HG03378 (cell line): ENCODE measurements around the gene EPB41L3.

Source experiments
- ATAC-seq: cut with Tn5 transposase; IDR thresholded peaks from one replicate; pipeline ENCODE4 v1.9.1; 2021; ENCODE audit warnings: mild to moderate bottlenecking, moderate library complexity; ENCODE audit not compliant: unreplicated experiment

EPB41L3 gene

DNA sequence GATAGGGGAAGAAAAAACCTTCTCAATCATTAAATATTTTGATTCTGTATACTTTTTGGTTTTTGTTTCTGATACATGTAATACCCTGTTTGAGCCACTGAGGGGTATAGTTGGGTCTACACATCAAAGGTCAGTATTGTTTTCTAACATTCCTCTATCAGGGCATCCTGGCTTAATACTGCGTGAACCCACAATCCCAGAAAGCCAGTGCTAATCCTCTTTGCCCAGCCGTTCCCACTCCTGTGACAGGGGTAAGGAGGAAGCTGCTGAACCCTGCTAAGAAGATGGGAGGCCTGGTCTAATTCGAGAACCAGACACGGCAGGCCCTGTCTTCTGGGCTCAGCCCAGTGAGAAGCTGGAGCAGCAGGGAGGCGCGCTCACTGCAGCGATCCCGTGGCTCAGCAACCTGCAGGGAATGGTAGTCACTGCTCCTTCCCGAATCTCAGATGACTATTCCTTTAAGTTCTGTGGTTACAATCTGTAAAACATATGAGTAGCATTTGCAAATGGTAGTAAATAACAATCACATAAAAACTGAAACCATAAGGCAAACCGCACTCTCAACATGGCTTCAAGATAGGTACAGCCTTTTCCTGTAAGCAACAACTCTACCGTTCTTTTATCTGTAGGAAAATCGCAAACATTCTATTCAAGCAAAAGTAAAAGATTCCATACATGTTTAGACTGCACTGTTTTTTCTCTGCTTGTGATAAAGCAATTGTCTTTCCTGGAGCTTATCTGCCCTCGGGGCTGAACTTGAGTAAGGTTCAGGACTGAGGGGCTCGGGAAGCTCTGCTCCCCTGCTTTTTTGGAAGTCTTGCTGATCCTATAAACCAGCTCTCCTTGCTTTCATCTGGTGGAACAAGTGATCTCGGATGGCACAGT, 87.0 kb downstream of the EPB41L3 start:
- peak; percentile 80 for ATAC-seq

DNA sequence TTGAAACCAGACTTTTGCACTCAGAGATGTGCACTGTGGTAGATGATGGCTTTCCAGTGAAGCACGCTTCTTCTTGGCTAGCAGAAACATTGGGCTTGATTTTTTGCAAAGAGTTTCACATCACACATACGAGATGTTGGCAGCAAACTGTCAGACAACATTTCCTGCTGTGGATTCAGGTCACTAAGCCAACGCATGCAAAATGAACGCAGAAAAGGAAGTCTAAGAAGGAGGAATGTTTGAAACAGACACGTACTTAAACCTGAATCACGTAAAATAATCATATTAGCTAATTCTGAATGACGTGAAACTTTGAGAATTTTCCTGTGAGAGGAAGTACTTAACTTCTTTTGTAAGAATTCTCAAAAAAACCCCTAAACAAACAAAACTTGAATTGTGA, 88.1 kb downstream of the EPB41L3 start:
- ATAC-seq = no peak

DNA sequence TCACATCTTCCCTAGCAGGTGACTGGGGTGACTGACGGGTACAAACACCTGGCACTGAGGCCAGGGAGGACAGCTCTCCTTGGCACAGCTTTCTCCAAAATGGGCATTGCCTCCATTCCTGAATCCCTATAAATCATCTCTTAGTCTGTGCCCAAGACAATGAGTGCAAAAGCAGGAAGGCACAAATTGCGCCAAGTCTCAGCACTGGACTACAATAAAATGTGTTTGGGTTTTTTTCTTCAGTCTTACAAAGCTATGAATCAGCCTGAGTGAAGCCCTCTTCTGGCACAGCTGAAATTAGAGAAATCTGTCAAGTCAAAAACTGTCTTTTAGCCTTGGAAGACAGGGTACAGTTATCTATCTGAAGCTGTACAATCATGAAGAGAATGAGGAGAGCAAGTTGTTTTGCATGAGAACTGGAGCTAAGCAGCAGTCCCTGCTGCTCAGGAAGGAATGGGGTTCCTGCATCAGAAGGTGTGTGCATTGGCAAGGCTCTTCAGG, 90.8 kb downstream of the EPB41L3 start:
- no peak for ATAC-seq

DNA sequence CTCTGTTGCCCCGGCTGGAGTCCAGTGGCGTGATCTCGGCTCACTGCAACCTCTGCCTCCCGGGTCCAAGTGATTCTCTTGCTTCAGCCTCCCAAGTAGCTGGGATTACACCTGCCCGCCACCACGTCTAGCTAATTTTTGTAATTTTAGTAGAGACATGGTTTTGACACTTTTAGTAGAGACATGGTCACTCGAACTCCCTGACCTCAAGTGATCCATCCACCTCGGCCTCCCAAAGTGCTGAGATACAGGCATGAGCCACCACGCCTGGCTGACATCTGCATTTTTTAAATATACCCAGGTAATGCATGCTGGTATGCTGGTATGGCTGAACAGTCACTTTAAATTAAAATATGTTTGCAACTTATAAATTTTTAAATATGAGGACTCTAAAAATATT, 91.9 kb downstream of the EPB41L3 start:
- no peak for ATAC-seq

DNA sequence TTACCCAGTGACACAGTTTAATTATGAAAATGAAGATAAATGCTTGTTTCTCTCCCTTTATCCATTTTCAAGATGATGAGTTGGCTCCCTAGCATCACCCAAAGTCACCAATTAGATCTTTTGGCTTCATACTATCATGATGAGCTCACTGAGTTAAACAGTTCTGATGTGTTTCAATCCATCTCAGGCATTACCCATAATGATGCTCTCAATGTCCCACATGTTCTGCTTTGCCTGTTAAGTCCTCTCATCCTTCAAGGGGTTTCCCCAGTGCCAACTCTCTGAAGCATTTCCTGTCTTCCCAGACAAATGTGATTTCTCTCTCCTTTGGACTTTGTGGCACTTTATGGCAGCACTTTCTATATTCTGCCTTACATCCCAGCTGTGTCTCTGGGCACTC, 92.6 kb downstream of the EPB41L3 start:
- ATAC-seq = no peak

DNA sequence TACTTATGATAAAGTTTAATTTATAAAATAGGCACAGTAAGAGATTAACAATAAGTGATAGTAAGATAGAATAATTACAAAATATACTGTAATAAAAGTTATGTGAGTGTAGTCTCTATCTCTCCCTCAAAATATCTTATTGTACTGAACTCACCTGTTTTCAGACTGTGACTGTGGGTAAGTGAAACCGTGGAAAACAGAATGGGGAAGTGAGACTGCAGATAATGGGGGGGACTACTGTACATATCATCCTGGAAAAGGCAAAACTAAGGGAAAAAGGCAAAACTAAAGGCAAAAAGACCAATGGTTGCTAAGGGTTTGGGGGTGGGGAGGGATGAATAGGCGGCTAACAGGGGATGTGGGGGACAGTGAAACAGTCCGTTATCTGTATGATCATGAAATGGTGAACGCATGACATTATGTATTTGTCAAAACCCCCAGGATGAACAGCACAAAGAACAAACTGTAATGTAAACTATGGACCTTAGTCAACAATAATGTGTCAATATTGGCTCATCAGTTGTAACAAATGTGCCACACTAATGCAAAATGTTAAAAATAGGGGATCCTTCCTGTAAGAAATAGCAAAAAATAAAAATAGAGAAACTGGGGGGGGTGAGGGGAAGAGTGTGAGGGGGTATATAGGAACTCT, 93.8 kb downstream of the EPB41L3 start:
- no peak for ATAC-seq

DNA sequence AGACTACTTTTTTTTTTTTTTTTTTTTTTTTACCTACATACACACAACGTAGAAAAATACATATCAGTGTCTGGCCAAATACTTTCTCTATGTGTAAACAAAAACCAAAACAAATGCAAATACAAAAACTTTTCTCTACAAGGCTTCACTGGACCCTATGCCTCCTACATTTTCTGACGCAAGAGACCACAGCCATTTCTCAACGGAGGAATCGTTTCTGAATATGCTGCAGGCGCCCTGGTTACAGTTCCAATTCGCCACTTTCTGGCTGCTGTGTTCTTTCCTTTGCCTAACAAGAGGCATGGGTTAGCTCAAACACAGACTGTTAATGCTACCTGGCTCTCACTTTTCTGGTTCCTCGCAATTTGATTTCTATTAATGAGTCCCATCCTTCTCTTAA, 96.4 kb downstream of the EPB41L3 start:
- no peak for ATAC-seq

DNA sequence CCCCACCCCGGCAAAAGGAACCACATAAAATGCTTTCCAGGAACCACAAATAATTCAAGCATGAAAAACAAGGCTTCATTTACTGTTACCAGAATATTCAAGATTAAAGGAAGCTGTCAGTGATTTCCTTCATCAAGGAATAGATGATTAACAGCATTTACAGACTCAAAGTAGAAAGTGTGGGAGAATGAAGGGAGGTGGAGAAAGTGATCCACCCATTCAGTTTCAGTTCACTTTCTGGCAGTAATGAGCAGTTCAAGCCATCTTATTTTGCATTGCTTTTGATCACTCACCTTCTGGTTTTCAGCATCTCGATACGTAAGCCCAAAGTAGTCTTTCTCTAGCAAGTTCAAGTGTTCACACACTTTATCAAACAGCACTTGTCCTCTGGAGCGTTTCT, 99.0 kb downstream of the EPB41L3 start:
- peak; percentile 79 for ATAC-seq

DNA sequence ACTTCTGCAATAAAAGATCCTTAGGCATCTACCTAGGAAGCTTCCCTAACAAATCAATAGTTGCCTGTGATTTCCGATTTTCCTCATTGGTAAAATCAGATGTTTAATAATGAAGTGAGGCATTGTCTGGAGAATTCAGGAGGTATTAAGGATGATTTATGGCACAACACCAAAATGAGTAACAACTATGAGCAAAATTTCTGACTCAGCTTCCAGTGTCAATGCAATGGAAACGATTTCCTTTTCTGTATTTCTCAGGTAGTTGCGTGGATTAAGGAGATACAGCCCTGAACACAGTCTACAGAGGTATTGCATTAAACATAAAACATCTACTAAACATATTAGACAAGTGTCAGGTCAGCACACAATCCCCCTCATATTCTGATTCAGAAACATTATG, 99.5 kb downstream of the EPB41L3 start:
- ATAC-seq = no peak

DNA sequence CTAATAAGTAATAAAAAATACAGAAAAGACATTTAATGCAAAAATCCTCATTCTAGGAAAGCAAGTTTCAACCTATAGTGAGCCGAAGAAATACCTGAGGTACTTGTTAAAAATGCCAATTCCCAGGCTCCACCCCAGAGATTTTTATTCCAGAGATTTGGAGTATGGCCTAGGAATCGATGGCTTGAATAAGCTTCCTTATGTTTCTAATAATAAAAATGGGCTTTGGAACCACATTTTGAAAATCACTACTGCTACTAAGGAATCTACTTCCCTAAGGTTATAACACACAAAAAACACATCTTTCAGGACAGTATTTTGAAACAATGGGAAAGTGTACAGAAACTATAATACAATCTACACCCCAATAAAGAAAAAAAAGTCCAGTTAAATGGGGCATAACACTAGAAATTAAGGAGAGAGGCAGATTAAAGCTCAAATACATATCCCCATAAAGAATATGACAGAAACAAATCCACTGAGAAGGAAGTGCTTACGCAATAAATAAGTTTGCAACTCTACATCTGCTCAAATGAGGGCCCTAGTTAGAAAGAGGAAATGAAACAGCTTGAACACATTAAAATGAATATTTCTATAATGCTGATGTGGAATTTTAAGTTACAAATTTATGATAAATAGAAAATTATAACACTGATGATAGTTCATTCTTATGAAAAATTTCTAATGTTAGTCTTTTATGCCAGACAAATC, 103.7 kb downstream of the EPB41L3 start:
- no peak for ATAC-seq

DNA sequence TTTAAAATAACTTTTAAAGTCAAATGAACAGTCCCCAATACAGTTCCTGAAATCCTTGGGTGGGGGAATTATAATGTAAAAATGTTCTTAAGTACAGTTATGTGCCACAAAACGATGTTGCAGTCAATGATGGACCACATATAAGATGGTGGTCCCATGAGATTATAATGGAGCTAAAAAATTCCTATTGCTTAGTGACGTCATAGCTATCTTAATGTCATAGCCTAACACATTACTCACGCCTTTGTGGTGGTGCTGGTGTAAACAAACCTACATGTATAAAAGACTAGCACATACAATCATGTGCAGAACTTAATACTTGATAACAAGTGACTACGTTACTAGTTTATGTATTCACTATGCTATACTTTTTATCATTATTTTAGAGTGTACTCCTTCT, 109.4 kb downstream of the EPB41L3 start:
- ATAC-seq = no peak

DNA sequence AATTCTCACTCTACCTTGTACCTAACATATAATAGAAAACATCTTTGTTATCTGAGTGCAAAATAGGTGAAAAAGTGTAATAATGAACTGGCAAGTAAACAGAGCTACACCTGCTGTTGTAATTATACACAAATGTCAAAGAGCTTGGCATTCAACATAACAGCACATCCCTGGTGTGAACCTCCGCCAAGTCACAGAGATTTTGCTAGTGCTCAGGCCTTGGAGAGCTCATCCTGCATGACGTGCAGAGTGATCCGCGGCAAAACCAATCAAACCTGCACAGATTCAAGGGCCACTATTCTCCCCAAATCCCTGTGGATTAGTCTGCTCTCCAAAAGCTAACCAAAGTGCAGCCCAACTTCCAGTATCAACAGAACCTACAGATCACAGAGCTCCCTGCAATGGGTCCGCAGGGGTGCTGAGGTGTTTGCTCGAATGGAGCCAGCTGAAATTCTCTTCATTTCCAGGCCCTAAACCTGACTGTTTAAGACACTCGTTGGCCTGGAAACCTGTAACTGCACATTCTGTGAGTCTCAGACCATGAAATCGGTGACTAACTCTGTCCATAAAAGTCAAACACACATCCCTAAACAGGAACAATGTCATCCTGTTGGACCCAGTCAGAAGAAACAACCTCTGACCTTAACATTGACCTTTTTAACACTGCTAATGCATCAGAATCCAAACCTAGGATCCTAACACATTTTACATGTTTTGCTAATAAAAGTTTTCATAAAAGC, 111.8 kb downstream of the EPB41L3 start:
- no peak for ATAC-seq

DNA sequence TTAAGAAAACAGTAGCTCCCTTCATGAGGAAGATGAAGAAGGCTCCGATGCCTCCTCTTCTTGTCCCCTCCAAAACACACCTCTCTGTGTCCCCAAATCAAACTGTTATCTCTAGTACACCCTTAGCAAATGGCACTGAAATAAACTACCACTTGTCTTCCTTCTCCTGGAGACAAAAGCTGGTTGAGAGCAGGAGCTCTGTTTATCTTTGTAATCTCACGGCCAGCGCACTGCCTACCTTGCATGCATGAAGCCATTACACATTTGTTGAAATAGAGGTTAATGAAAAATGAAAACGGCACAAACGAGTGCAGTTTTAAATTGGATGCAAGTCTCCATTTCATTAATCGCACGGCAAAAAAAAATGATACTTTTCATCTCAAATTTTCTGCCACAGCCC, 113.7 kb downstream of the EPB41L3 start:
- ATAC-seq = no peak

DNA sequence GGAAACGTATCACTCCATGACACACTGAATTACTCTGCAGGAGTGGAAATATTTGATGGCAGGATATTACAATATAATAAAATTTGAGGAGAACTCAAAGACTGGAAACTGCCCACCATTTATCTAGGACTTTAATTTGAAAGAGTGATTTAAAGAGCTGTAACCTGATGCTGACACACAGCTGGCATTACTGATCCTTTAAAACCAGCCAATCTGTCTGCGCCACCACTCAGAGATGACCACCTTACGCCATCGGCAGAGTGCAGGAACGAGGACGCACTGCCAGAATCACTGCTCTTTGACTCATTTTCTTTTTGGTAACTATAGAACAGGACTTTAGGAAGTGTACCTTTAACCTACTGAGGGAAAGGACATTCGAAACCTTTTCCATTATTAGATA, 114.1 kb downstream of the EPB41L3 start:
- ATAC-seq = no peak

DNA sequence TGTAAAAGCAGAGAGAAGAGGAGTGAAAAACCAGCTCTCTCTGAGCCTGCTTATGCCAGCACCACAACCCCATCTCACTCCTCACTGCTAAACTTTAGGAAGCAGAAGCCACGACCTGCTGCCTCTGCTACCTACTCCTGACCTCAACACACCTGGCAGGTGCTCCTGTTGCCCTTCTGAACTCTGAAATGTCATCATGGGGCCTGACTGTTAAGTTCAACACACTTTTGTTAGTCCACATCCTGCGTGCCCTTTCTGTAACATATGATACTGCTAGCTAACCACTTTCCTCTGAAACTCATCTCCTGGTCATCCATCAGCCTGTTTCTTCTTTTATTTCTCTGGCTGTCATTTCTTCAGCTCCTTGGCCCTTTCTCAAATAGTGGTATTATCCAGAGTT, 118.1 kb downstream of the EPB41L3 start:
- no peak for ATAC-seq

DNA sequence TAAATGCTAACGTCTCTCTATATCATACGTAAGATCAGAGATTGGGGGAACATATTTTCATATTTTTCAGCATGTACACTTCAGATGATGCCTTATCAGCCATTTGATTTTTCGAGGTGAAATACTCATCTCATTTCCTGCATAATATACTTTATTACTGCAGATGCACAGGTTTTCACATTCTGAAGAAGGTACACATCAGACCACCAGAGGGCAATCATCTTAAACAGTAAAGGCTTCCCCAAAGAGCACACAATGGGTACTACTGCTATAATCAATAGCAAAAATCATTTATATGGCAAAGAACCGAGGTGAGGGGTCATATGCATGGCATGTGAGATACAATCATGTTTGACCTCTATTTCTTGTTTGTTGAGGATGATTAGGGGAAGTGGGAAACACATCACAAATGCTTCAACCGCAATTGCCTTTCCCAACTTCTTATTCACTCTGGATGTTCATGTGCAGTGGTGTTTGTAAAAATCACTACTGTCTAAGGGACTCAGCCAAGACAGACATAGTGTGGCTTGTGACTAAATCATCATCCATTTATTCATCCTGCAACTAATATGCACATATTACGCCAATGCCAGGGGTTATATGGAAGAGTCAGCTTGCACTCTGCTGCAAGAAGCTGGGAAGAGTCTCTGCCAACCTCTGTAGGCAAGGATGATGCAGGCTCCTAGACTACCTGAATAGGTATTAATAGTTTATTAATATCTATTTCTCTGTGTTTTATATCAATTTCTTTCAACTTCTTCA, 118.7 kb downstream of the EPB41L3 start:
- peak; percentile 67 for ATAC-seq

DNA sequence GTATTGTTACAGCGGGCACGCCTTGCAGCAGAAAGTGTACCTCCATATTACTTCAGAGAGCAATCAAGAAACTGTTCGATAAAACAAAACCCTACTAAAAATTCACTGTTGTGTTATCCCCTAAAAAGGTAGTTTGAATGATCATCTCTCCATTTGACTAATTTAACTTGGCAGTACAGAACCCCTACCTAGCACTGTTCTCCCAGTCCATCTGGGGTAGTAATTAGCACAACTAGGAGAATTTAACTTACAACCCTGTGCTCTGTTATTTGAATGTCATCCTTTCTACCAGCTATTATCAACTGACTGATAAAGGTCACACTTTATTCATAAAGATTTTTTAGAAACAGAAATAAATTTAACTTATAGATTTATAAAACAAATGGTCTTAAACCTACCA, 121.2 kb downstream of the EPB41L3 start:
- no peak for ATAC-seq

DNA sequence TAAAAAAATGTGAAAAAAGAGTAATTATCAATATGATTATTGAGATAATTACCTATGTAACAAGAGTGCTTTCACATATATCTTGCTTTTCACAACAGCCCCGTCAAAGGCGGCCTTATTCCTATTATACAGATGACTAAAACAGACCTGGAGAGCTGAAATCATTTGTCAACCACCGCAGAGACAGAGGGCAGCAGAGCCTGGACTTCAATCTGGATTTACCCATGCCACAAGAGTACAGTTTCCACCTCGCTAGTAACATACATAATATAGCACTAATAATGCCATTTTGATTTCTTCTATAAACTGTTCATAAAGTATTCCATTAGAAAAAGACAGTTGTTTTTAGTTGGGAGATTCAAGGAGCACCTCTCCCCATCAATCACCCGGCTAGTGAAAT, 121.8 kb downstream of the EPB41L3 start:
- ATAC-seq = no peak

DNA sequence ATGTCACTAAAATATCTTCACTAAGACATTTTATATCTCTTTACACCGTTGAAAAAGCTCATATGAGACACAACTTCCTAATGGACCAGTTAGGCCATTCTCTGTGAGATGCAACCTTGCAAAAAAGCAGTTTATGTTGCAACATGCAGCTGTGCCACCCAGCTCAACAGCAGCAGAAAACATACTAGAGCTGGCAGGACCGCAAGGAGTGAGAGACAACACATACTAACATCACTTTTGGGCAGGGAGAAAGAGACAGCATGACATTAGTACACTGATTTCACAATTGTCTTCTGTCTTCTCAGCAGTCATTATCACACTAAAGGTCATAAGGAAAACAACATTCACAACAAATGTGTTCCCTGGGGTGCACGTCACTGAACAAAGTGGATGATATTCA, 122.9 kb downstream of the EPB41L3 start:
- ATAC-seq = no peak

DNA sequence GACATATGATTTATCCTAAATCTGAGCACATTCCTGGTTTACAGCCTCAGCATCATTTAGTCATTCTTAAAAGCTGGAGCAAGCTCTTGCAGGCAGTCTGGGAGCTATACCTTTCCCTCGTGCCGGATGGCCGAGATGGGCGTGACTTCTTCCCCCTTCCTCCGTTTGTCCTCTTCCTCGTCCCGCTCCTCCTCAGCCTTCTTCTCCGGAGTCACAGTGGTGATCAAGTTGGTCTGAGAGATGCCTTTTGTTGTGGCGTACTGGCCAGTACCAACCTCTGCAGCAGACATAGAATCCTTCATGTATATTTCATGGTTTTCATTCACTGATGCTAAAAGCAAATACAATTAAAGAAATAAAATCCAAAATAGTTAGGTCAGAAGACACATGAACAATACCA, 124.2 kb downstream of the EPB41L3 start:
- ATAC-seq = no peak
